ENCODE measurements around the gene CDK18. TPM values are rescaled to one million over a fixed set of nuclear protein-coding genes. Genes with fewer than 3 reads are reported as not detected.

The CDK18 gene
- total and polyA plus RNA-seq, 2 of the 8 experiments (the other 6 are each of a cell fraction or from before 2014, with no cell fraction given), result 31.2 to 44.0 TPM

- no peak overlapping the region for H3K9ac ChIP-seq (replicated peaks in 1 of 4; ENCODE audit: extremely low read depth in 1 of 4, low read depth in 3 of 4, low read length in 3 of 4)
- POLR2A ChIA-PET (ENCODE audit: partially characterized antibody), result interaction anchor here (0.6 to 3.4 kb wide), 2 partner anchors 17 to 235 kb away, joined by 4 to 9 read pairs; no protein-coding TSS in a partner anchor
- TF ChIP-seq, protein P1, sequence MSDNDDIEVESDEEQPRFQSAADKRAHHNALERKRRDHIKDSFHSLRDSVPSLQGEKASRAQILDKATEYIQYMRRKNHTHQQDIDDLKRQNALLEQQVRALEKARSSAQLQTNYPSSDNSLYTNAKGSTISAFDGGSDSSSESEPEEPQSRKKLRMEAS (IDR thresholded peaks at IDR 0.05), result no peak
- TF ChIP-seq TAF1 (IDR thresholded peaks at IDR 0.05; ENCODE audit: low read depth, low read length) (no peak), RNF2 (IDR thresholded peaks at IDR 0.05; ENCODE audit: borderline replicate concordance, low read depth, low read length, missing control alignments, poor library complexity, severe bottlenecking) (no peak), GABPA (IDR thresholded peaks at IDR 0.05; ENCODE audit: borderline replicate concordance, insufficient read depth, low read length) (no peak), SP2 (IDR thresholded peaks at IDR 0.05; ENCODE audit: low read length) (no peak), SIRT6 (IDR thresholded peaks at IDR 0.05; ENCODE audit: low read length) (no peak), KDM1A (IDR thresholded peaks at IDR 0.05; ENCODE audit: borderline replicate concordance, low read length) (no peak), CTCF (IDR thresholded peaks at IDR 0.05; ENCODE audit: control extremely low read depth in 1 of 3, insufficient read depth in 1 of 3, low read depth in 1 of 3, low read length in 3 of 3) (no peak), GTF2F1 (IDR thresholded peaks at IDR 0.05; ENCODE audit: borderline replicate concordance, low read depth, low read length) (no peak)
Observed at GRCh38 chr1:205510308-205510950, 6.0 kb downstream of the CDK18 start.

More at GRCh38 chr1:205510308-205510950, 6.0 kb downstream of the CDK18 start:
- Histone ChIP-seq H3K79me1 (ENCODE audit: low read depth, low read length) (peaks cover 26% of the 10 kb centered on the region), H2BK5ac (ENCODE audit: low read depth, low read length) (no peak overlapping the region), H2BK12ac (ENCODE audit: low read depth, low read length) (no peak overlapping the region), H3K23me2 (ENCODE audit: low read depth, low read length) (peaks cover 6% of the 10 kb centered on the region; the same call in 1 of the 2 replicates), H2AFZ (ENCODE audit: low read length) (no peak overlapping the region), H2AK5ac (ENCODE audit: low read depth, low read length) (no peak overlapping the region), H4K5ac (ENCODE audit: insufficient read length, low read depth, low read length) (no peak overlapping the region), H3K79me2 (ENCODE audit: control insufficient read depth in 1 of 2, insufficient read depth in 2 of 2, low read length in 2 of 2) (peaks cover 0 to 36% of the 10 kb centered on the region in 2 experiments; a peak in 3 of 4 replicates), H3K18ac (ENCODE audit: extremely low read depth, low read length) (no peak overlapping the region), H4K20me1 (replicated peaks in 1 of 2; ENCODE audit: control insufficient read depth in 1 of 2, insufficient read depth in 2 of 2, low read length in 2 of 2) (peaks cover 5 to 24% of the 10 kb centered on the region in 2 experiments), H3K56ac (replicated peaks; ENCODE audit: insufficient read length, low read depth, low read length) (no peak overlapping the region), H2BK20ac (ENCODE audit: low read length) (no peak overlapping the region), H3K4me3 (ENCODE audit: extremely low read depth in 1 of 4, insufficient read depth in 2 of 4, low read depth in 3 of 4, low read length in 4 of 4) (no peak overlapping the region), H2BK15ac (ENCODE audit: low read length) (no peak overlapping the region), H3K4me1 (replicated peaks in 1 of 4; ENCODE audit: control insufficient read depth in 3 of 4, insufficient read depth in 4 of 4, low read length in 3 of 4) (peaks cover 2 to 18% (median 12%) of the 10 kb centered on the region in 4 experiments), H3K9me3 (ENCODE audit: insufficient read depth in 2 of 2, low read depth in 1 of 2, low read length in 1 of 2) (no peaks in the 10 kb centered on the region), H3K4ac (replicated peaks; ENCODE audit: insufficient read length, low read depth, low read length) (no peak overlapping the region), H3K23ac (ENCODE audit: insufficient read length) (no peak overlapping the region), H4K91ac (replicated peaks; ENCODE audit: insufficient read length, low read length) (no peak overlapping the region), H3K27me3 (replicated peaks in 1 of 4; ENCODE audit: control insufficient read depth in 3 of 4, extremely low read depth in 1 of 4, insufficient read depth in 3 of 4, low read length in 3 of 4) (no peaks in the 10 kb centered on the region), H4K8ac (ENCODE audit: extremely low read depth, insufficient read depth, low read length) (no peak overlapping the region; the same call in 1 of the 2 replicates), H3K36me3 (ENCODE audit: control insufficient read depth in 2 of 4, insufficient read depth in 4 of 4, low read length in 3 of 4) (no peaks in the 10 kb centered on the region), H2BK120ac (replicated peaks; ENCODE audit: low read depth, low read length) (no peak overlapping the region), H3K4me2 (ENCODE audit: insufficient read depth in 1 of 2, low read depth in 2 of 2, low read length in 2 of 2) (no peak overlapping the region), H3K14ac (ENCODE audit: insufficient read length) (no peak overlapping the region), H3K27ac (ENCODE audit: low read depth, low read length) (no peak overlapping the region)
- DNase-seq (ENCODE audit: low read depth in 1 of 2, low spot score in 2 of 2) (no peak), FAIRE-seq (no peak)
- WGBS, 2 experiments (ENCODE audit: extremely low coverage in 1 of 2, insufficient coverage in 1 of 2, insufficient read length in 1 of 2, insufficient replicate concordance in 2 of 2, low coverage in 1 of 2, low lambda C conversion rate in 2 of 2, missing lambda C conversion rate in 1 of 2), result 93% methylated on average over 7 of the region's 7 CpGs; no CpG with 5 or more reads in 1 of the 2 experiments
- CTCF ChIA-PET (ENCODE audit: partially characterized antibody), result interaction anchor here (0.6 to 47.3 kb wide), 4 partner anchors 5 to 171 kb away, joined by 3 to 1626 read pairs (median 814); partner anchors contain the start of gene CDK18
